ENCODE measurements around the gene KRT34. TPM values are rescaled to one million over a fixed set of nuclear protein-coding genes. Genes with fewer than 3 reads are reported as not detected.

Gene KRT34
- total RNA-seq, 1 donor from 2014 or later, result not detected

- H3K27me3 ChIP-seq (ENCODE audit: low read depth), result no peaks in the 10 kb centered on the region
- no peaks in the 10 kb centered on the region for H3K4me1 ChIP-seq
- TF ChIP-seq CTCF (IDR thresholded peaks at IDR 0.05), result no peak
- DNase-seq (no peak), ATAC-seq (no peak)
- no peaks in the 10 kb centered on the region for H3K36me3 ChIP-seq
- no peaks in the 10 kb centered on the region for H3K9me3 ChIP-seq
- H3K4me3 ChIP-seq, result no peak overlapping the region
- H3K27ac ChIP-seq, result no peak overlapping the region
- intact Hi-C loops (cut with DNase I), result no loop called here
These were observed 53.9 kb downstream of the KRT34 start for GRCh38 chr17:41328207-41328606.

Other genes starting within 250 kb of the KRT34 start
- gene KRTAP4-6, start 241.8 kb downstream of the KRT34 start, total RNA-seq, result not detected
- not detected for gene KRTAP4-5, start 232.5 kb downstream of the KRT34 start, total RNA-seq
- gene KRTAP4-4, start 221.6 kb downstream of the KRT34 start, total RNA-seq, result not detected
- not detected for gene KRTAP4-3, start 214.1 kb downstream of the KRT34 start, total RNA-seq
- gene KRTAP4-2, start 204.1 kb downstream of the KRT34 start, total RNA-seq, result not detected
- gene KRTAP4-1, start 197.4 kb downstream of the KRT34 start, total RNA-seq, result not detected
- not detected for gene KRTAP9-1, start 192.4 kb downstream of the KRT34 start, total RNA-seq
- gene KRTAP9-2, start 155.7 kb downstream of the KRT34 start, total RNA-seq, result not detected
- not detected for gene KRTAP9-3, start 149.9 kb downstream of the KRT34 start, total RNA-seq
- gene KRTAP9-8, start 144.3 kb downstream of the KRT34 start, total RNA-seq, result not detected
- not detected for gene KRTAP9-4, start 132.6 kb downstream of the KRT34 start, total RNA-seq
- not detected for gene KRTAP9-9, start 126.9 kb downstream of the KRT34 start, total RNA-seq
- gene KRTAP9-6, start 116.9 kb downstream of the KRT34 start, total RNA-seq, result not detected
- gene KRTAP9-7, start 106.6 kb downstream of the KRT34 start, total RNA-seq, result not detected
- gene KRTAP29-1, start 79.5 kb downstream of the KRT34 start, total RNA-seq, result not detected
- not detected for gene KRTAP16-1, start 73.0 kb downstream of the KRT34 start, total RNA-seq
- gene KRTAP17-1, start 66.6 kb downstream of the KRT34 start, total RNA-seq, result not detected
- not detected for gene KRT33A, start 31.5 kb downstream of the KRT34 start, total RNA-seq
- not detected for gene KRT33B, start 12.5 kb downstream of the KRT34 start, total RNA-seq
- not detected for gene KRT31, start 15.3 kb upstream of the KRT34 start, total RNA-seq
- not detected for gene KRT37, start 42.3 kb upstream of the KRT34 start, total RNA-seq
- gene KRT38, start 58.7 kb upstream of the KRT34 start, total RNA-seq, result not detected
- gene KRT32, start 85.1 kb upstream of the KRT34 start, total RNA-seq, result not detected
- gene KRT35, start 98.8 kb upstream of the KRT34 start, total RNA-seq, result not detected
- not detected for gene KRT36, start 107.6 kb upstream of the KRT34 start, total RNA-seq
- 5.2 TPM for gene KRT13, start 123.3 kb upstream of the KRT34 start, total RNA-seq
- gene KRT15, start 136.6 kb upstream of the KRT34 start, total RNA-seq, result 9.0 TPM
- gene KRT19, start 146.0 kb upstream of the KRT34 start, total RNA-seq, result 212 TPM
- gene KRT9, start 189.8 kb upstream of the KRT34 start, total RNA-seq, result not detected
- gene KRT14, start 204.6 kb upstream of the KRT34 start, total RNA-seq, result not detected
- not detected for gene KRT16, start 230.5 kb upstream of the KRT34 start, total RNA-seq
- 2.6 TPM for gene KRT17, start 242.3 kb upstream of the KRT34 start, total RNA-seq

All from lower lobe of right lung (tissue), 2 donors.